ENCODE measurements around the gene UPK2.
A peak's percentile ranks its signal among the peaks of the same experiment; 100 is the strongest.

Gene UPK2

DNA sequence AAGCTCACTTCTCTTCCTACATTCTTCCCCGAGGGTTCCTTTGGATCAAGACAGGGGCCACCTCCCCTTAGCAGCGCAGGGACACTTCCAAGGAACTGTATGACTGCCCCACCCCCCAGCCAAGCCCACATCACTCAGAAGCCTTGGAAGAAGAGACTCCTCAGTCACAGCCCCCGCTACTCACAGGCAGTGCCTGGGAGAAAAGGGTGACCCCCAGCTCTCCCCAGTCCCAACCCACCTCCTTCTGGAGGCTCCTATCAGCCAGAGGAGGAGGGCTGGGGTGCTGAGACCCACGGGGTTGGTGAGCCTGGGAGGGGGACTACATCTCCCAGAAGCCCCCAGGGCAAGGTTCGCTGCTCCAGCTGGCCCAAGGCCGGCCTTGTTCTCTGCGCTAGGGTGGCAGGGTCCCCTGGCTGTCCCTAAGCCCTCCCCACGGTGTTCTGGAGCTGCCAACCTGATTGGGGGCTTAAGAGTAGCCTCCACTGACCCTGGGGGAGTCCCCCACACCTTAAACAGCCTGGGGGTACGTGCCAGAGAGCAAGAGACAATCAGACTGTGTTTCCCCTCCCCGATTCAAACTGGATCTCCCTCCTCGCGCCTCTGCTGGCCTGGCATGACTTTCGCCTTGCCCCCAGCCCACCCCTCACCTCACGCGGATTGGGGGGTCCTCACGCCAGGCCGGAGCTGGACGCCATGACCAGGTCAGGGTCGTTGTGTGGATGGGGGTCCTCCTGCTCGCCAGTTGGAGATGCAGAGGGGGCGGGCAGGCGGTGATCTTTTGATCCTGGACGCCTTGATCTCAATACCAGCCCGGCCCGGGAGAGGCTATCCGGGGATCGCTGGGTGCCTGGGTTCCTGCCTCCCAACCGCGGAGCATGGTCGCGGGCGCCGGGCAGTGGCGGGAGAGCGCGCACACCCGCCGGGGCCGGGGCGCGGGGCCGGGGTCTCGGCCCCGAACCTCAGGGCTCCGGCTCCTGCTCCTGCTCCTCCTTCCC, 31.2 kb upstream of the UPK2 start:
- H2AFZ ChIP-seq (ENCODE audit: low read depth, low read length) = no peak overlapping the region
- peak overlapping the region; percentile 85 for H3K4me2 ChIP-seq (ENCODE audit: low read length, poor library complexity, severe bottlenecking)
- H2AK5ac ChIP-seq (ENCODE audit: low read length, severe bottlenecking) = no peak overlapping the region
- WGBS = 1% methylated on average over 31 of the region's 45 CpGs
- H2BK120ac ChIP-seq (ENCODE audit: low read depth, low read length) = peak overlapping the region; percentile 62
- H3K4me3 ChIP-seq (ENCODE audit: insufficient read depth in 1 of 2, low read depth in 1 of 2, low read length in 2 of 2) = peak overlapping the region; percentile 78 to 97
- H2BK12ac ChIP-seq (ENCODE audit: low read length in 2 of 2) = peak overlapping the region in 1 of 2 experiments; percentile 42
- H3K9ac ChIP-seq (ENCODE audit: low read length) = peak overlapping the region; percentile 95
- H3K14ac ChIP-seq (ENCODE audit: low read length in 2 of 2) = peak overlapping the region in 1 of 2 experiments; percentile 95
- peak; percentile 60 for DNase-seq
- H4K8ac ChIP-seq (ENCODE audit: low read length) = no peak overlapping the region
- H3K27me3 ChIP-seq (ENCODE audit: control insufficient read depth in 1 of 2, insufficient read depth in 1 of 2, low read length in 2 of 2) = no peaks in the 10 kb centered on the region
- H3K36me3 ChIP-seq (ENCODE audit: control insufficient read depth in 1 of 2, insufficient read depth in 2 of 2, low read depth in 1 of 2, low read length in 2 of 2) = peaks cover 0 to 13% of the 10 kb centered on the region in 2 experiments
- H3K4me1 ChIP-seq (ENCODE audit: control insufficient read depth, insufficient read depth, low read depth, low read length) = peaks cover 45% of the 10 kb centered on the region
- H3K4ac ChIP-seq (ENCODE audit: low read depth in 1 of 2, low read length in 2 of 2) = peak overlapping the region; percentile 41 to 56
- H2BK5ac ChIP-seq (ENCODE audit: low read depth, low read length, poor library complexity, severe bottlenecking) = no peak overlapping the region
- H3K27ac ChIP-seq (ENCODE audit: low read length, poor library complexity, severe bottlenecking) = peak overlapping the region; percentile 70
- peak overlapping the region; percentile 12 for H4K91ac ChIP-seq (ENCODE audit: low read length)
- no peaks in the 10 kb centered on the region for H3K79me1 ChIP-seq (replicated peaks; ENCODE audit: low read length, poor library complexity, severe bottlenecking)
- peak overlapping the region; percentile 39 for H2BK15ac ChIP-seq (ENCODE audit: low read depth, poor library complexity, severe bottlenecking)
- H3K9me3 ChIP-seq (ENCODE audit: control insufficient read depth, low read length) = no peaks in the 10 kb centered on the region
- peak overlapping the region in 1 of 2 experiments; percentile 37 for H3K23ac ChIP-seq (ENCODE audit: low read length in 2 of 2)
- peak overlapping the region; percentile 74 to 97 for H3K18ac ChIP-seq (ENCODE audit: low read depth in 1 of 2, low read length in 2 of 2)

DNA sequence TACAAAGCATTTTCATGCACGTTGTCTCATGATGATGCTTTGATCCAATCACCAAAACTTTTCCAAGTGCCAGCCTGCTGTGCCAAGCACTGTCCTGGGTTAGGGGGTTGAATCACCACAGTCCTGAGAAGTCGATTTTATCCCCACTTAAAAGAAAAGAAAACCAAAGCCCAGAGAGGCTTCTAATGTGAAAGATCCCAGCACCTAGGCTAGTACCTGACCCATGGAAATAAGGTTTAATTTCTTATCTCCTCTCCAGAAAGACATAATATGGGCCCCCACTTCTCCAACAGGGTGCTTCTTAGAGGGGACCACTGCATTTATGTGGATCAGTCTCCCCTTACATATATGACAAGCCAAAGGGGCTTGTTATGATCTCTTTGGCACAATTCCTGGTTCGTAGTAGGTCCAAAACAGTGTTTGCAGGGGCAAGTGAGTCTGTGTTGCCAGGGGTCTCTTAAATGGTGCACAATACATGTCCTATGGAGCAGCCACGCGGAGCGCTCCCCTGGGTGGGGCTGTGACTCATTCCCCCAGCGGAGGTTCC, 28.5 kb upstream of the UPK2 start:
- H3K4ac ChIP-seq (ENCODE audit: low read depth in 1 of 2, low read length in 2 of 2) = peak overlapping the region in 1 of 2 experiments; percentile 52
- H3K23ac ChIP-seq (ENCODE audit: low read length in 2 of 2) = no peak overlapping the region
- peak overlapping the region in 1 of 2 experiments; percentile 49 for H3K18ac ChIP-seq (ENCODE audit: low read depth in 1 of 2, low read length in 2 of 2)
- no peaks in the 10 kb centered on the region for H3K9me3 ChIP-seq (ENCODE audit: control insufficient read depth, low read length)
- H2BK12ac ChIP-seq (ENCODE audit: low read length in 2 of 2) = peak overlapping the region; percentile 44 to 73
- H3K4me3 ChIP-seq (ENCODE audit: insufficient read depth in 1 of 2, low read depth in 1 of 2, low read length in 2 of 2) = peak overlapping the region in 1 of 2 experiments; percentile 90
- H3K27me3 ChIP-seq (ENCODE audit: control insufficient read depth in 1 of 2, insufficient read depth in 1 of 2, low read length in 2 of 2) = peaks cover 5 to 7% of the 10 kb centered on the region in 2 experiments
- H3K79me1 ChIP-seq (replicated peaks; ENCODE audit: low read length, poor library complexity, severe bottlenecking) = peaks cover 4% of the 10 kb centered on the region
- H3K9ac ChIP-seq (ENCODE audit: low read length) = peak overlapping the region; percentile 71
- no peak overlapping the region for H2BK5ac ChIP-seq (ENCODE audit: low read depth, low read length, poor library complexity, severe bottlenecking)
- H3K14ac ChIP-seq (ENCODE audit: low read length in 2 of 2) = no peak overlapping the region
- H4K91ac ChIP-seq (ENCODE audit: low read length) = no peak overlapping the region
- no peak overlapping the region for H2BK15ac ChIP-seq (ENCODE audit: low read depth, poor library complexity, severe bottlenecking)
- H2AK5ac ChIP-seq (ENCODE audit: low read length, severe bottlenecking) = peak overlapping the region; percentile 50
- H2AFZ ChIP-seq (ENCODE audit: low read depth, low read length) = no peak overlapping the region
- 13% methylated on average over 7 of the region's 7 CpGs for WGBS
- no peak overlapping the region for H4K8ac ChIP-seq (ENCODE audit: low read length)
- H3K4me1 ChIP-seq (ENCODE audit: control insufficient read depth, insufficient read depth, low read depth, low read length) = peaks cover 27% of the 10 kb centered on the region
- peak overlapping the region; percentile 79 for H3K4me2 ChIP-seq (ENCODE audit: low read length, poor library complexity, severe bottlenecking)
- no peak for DNase-seq
- peak overlapping the region; percentile 49 for H3K27ac ChIP-seq (ENCODE audit: low read length, poor library complexity, severe bottlenecking)
- no peak overlapping the region for H2BK120ac ChIP-seq (ENCODE audit: low read depth, low read length)
- H3K36me3 ChIP-seq (ENCODE audit: control insufficient read depth in 1 of 2, insufficient read depth in 2 of 2, low read depth in 1 of 2, low read length in 2 of 2) = peaks cover 0 to 11% of the 10 kb centered on the region in 2 experiments

DNA sequence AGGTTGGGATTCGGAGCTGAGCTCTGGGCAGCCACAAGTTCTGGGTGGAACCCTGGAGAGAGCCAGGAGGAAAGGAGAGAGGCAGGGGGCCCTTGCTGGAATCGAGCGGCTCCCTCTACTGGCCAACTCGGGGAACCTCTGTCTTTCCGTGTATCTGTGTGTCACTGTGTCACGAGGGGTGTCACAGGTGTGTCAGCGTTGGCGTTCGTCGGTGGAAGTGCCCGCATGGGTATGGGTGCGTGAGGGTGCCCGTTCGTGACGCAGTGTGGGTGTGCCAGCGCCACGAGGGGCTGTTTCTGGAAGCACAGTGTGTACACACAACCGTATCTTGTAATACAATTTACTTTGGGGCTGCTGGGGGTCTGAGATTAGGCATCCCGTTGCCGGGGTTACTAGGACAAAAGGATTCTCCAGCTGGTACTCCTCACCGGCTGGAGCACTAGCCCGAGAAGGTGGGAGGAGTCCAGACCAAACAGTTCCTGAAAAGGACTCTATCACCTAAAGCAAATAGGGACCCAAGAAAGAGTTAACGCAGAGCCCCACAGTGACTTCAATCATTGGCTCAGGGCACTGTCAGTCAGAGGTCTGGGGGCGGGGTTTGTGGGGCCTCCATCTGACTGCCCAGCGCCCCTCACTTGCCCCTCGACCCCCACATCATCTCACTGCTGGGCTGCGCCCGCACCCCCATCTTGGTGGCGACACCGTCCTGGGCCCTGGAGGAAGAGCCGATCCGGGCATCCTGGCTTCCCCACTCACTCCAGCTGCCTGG, 27.8 kb upstream of the UPK2 start:
- WGBS = 0% methylated on average over 32 of the region's 32 CpGs
- Histone ChIP-seq H3K4me3 (ENCODE audit: insufficient read depth in 1 of 2, low read depth in 1 of 2, low read length in 2 of 2) (peak overlapping the region; percentile 69 to 90), H3K14ac (ENCODE audit: low read length in 2 of 2) (no peak overlapping the region), H3K9ac (ENCODE audit: low read length) (peak overlapping the region; percentile 85), H4K91ac (ENCODE audit: low read length) (peak overlapping the region; percentile 89), H3K23ac (ENCODE audit: low read length in 2 of 2) (peak overlapping the region in 1 of 2 experiments; percentile 46), H3K4ac (ENCODE audit: low read depth in 1 of 2, low read length in 2 of 2) (peak overlapping the region in 1 of 2 experiments; percentile 88), H2AFZ (ENCODE audit: low read depth, low read length) (peak overlapping the region; percentile 70), H3K4me2 (ENCODE audit: low read length, poor library complexity, severe bottlenecking) (peak overlapping the region; percentile 79), H2AK5ac (ENCODE audit: low read length, severe bottlenecking) (no peak overlapping the region), H3K4me1 (ENCODE audit: control insufficient read depth, insufficient read depth, low read depth, low read length) (peaks cover 20% of the 10 kb centered on the region), H2BK15ac (ENCODE audit: low read depth, poor library complexity, severe bottlenecking) (peak overlapping the region; percentile 97), H2BK5ac (ENCODE audit: low read depth, low read length, poor library complexity, severe bottlenecking) (peak overlapping the region; percentile 67), H3K36me3 (ENCODE audit: control insufficient read depth in 1 of 2, insufficient read depth in 2 of 2, low read depth in 1 of 2, low read length in 2 of 2) (peaks cover 0 to 5% of the 10 kb centered on the region in 2 experiments), H2BK120ac (ENCODE audit: low read depth, low read length) (peak overlapping the region; percentile 86), H3K9me3 (ENCODE audit: control insufficient read depth, low read length) (no peaks in the 10 kb centered on the region), H2BK12ac (ENCODE audit: low read length in 2 of 2) (peak overlapping the region; percentile 49 to 75), H3K27ac (ENCODE audit: low read length, poor library complexity, severe bottlenecking) (peak overlapping the region; percentile 87), H3K27me3 (ENCODE audit: control insufficient read depth in 1 of 2, insufficient read depth in 1 of 2, low read length in 2 of 2) (peaks cover 5 to 7% of the 10 kb centered on the region in 2 experiments), H4K8ac (ENCODE audit: low read length) (peak overlapping the region; percentile 61), H3K18ac (ENCODE audit: low read depth in 1 of 2, low read length in 2 of 2) (peak overlapping the region; percentile 95), H3K79me1 (replicated peaks; ENCODE audit: low read length, poor library complexity, severe bottlenecking) (peaks cover 4% of the 10 kb centered on the region)
- DNase-seq = peak; percentile 94
